ENCODE measurements around the gene GPR4. TPM values are rescaled to one million over a fixed set of nuclear protein-coding genes. Genes with fewer than 3 reads are reported as not detected.

GPR4 gene
- total and polyA plus RNA-seq, 2 of the 4 experiments (the other 2 are of a cell fraction), result 0.02 TPM; not detected in 1

- no peak for DNase-seq
- dilution Hi-C loops (cut with HindIII; ENCODE audit: low sequenced_read_pairs, unreplicated experiment), result no loop called here
- ATAC-seq (ENCODE audit: low read depth), result no peak
Observed at GRCh38 chr19:45592366-45592765, 9.6 kb downstream of the GPR4 start.

More at GRCh38 chr19:45592366-45592765, 9.6 kb downstream of the GPR4 start:
- no peaks in the 10 kb centered on the region for H3K9me3 ChIP-seq (ENCODE audit: control insufficient read depth, insufficient read depth, low read length)
- no peaks in the 10 kb centered on the region for H4K20me1 ChIP-seq (ENCODE audit: insufficient read depth, low read length)
- POLR2A ChIA-PET (ENCODE audit: unreplicated experiment), result no interaction called here
- intact Hi-C loops (cut with micrococcal nuclease) (no loop called here), in situ Hi-C loops (cut with MboI; ENCODE audit: low sequenced_read_pairs) (no loop called here)
- H3K18ac ChIP-seq (ENCODE audit: low read depth, low read length), result no peak overlapping the region
- no peak overlapping the region for H2BK15ac ChIP-seq (ENCODE audit: low read depth, low read length)
- peaks cover 12% of the 10 kb centered on the region for H3K27me3 ChIP-seq (ENCODE audit: control insufficient read depth, insufficient read depth, low read length)
- H3K4ac ChIP-seq (ENCODE audit: low read depth, low read length), result no peak overlapping the region
- no peak overlapping the region for H4K8ac ChIP-seq (ENCODE audit: low read depth in 2 of 2, low read length in 2 of 2)
- no peak overlapping the region for H3K4me3 ChIP-seq (ENCODE audit: insufficient read depth, low read depth, low read length)
- no peak overlapping the region for H3K4me2 ChIP-seq (ENCODE audit: low read depth, low read length)
- no peak overlapping the region for H4K91ac ChIP-seq (ENCODE audit: insufficient read depth, low read depth, low read length)
- no peak overlapping the region for H2AK9ac ChIP-seq (replicated peaks; ENCODE audit: low read depth, low read length, poor library complexity)
- no peak overlapping the region for H3K27ac ChIP-seq (ENCODE audit: insufficient read depth, low read length)
- no TSS peak for BruUV-seq (replicated peaks)
- no peaks in the 10 kb centered on the region for H3K36me3 ChIP-seq (ENCODE audit: control insufficient read depth, insufficient read depth, low read length)
- no peak for TF ChIP-seq RCOR1 (IDR thresholded peaks at IDR 0.05; ENCODE audit: insufficient replicate concordance, low read length)
- no peak for TF ChIP-seq SMC3 (IDR thresholded peaks at IDR 0.05; ENCODE audit: low read depth, low read length)
- no peak for TF ChIP-seq BHLHE40 (IDR thresholded peaks at IDR 0.05; ENCODE audit: low read depth, low read length)
- no peak overlapping the region for H4K5ac ChIP-seq (ENCODE audit: low read depth, low read length)
- H3K23ac ChIP-seq (ENCODE audit: low read depth, low read length), result no peak overlapping the region
- H2BK5ac ChIP-seq (ENCODE audit: low read depth, low read length, poor library complexity, severe bottlenecking), result no peak overlapping the region
- H2BK120ac ChIP-seq (ENCODE audit: low read depth, low read length), result no peak overlapping the region
- no peak overlapping the region for H2AFZ ChIP-seq (replicated peaks; ENCODE audit: low read length, poor library complexity)
- H3K9me1 ChIP-seq (ENCODE audit: insufficient read depth, low read length), result no peaks in the 10 kb centered on the region
- no peak overlapping the region; the same call in 1 of the 2 replicates for H3K14ac ChIP-seq (replicated peaks; ENCODE audit: low read depth, low read length)
- no peak overlapping the region for H3K9ac ChIP-seq (ENCODE audit: low read depth, low read length)
- H2BK20ac ChIP-seq (ENCODE audit: low read depth, low read length), result no peak overlapping the region
- 32% methylated on average over 3 of the region's 4 CpGs; no CpG with 5 or more reads in 1 of the 2 experiments for WGBS, 2 experiments (ENCODE audit: extremely low coverage in 2 of 2, insufficient read length in 1 of 2)
- H3K79me1 ChIP-seq (ENCODE audit: low read depth in 1 of 2, low read length in 2 of 2), result no peaks in the 10 kb centered on the region
- H3K4me1 ChIP-seq (ENCODE audit: control insufficient read depth, insufficient read depth, low read length), result no peaks in the 10 kb centered on the region
- CTCF ChIA-PET, result no interaction called here
- H2AK5ac ChIP-seq (ENCODE audit: low read depth, low read length), result no peak overlapping the region
- no peak overlapping the region for H3K56ac ChIP-seq (ENCODE audit: extremely low read depth, insufficient read depth, low read length)
